ENCODE results near the gene JADE1. TPM values are rescaled to one million over a fixed set of nuclear protein-coding genes. Genes with fewer than 3 reads are reported as not detected.

The JADE1 gene
- polyA plus RNA-seq, 10 donors: 20.9 to 34.7 (median 27.5) TPM

- DNase-seq: no peak
Measured at GRCh38 chr4:128866691-128867090, 57.2 kb downstream of the JADE1 start.

GRCh38 chr4:128868758-128869157, 59.3 kb downstream of the JADE1 start:
- DNase-seq: no peak

- no peak for DNase-seq
Measured at GRCh38 chr4:128869776-128870509, 60.4 kb downstream of the JADE1 start.

GRCh38 chr4:128871948-128872347, 62.4 kb downstream of the JADE1 start:
- peak in 1 of 3 donors; percentile 57 for DNase-seq

GRCh38 chr4:128876200-128876599, 66.7 kb downstream of the JADE1 start:
- DNase-seq: no peak

- no peak for DNase-seq
Measured at GRCh38 chr4:128877934-128878333, 68.4 kb downstream of the JADE1 start.

GRCh38 chr4:128879283-128879682, 69.8 kb downstream of the JADE1 start:
- DNase-seq: no peak

GRCh38 chr4:128879971-128880370, 70.5 kb downstream of the JADE1 start:
- no peak for DNase-seq

GRCh38 chr4:128880662-128881061, 71.2 kb downstream of the JADE1 start:
- no peak for DNase-seq

GRCh38 chr4:128904821-128905220, 95.3 kb downstream of the JADE1 start:
- DNase-seq: no peak

GRCh38 chr4:128906581-128906980, 97.1 kb downstream of the JADE1 start:
- DNase-seq: no peak

- peak in 1 of 3 donors; percentile 23 for DNase-seq
Measured at GRCh38 chr4:128907981-128908380, 98.5 kb downstream of the JADE1 start.

GRCh38 chr4:128908735-128909134, 99.2 kb downstream of the JADE1 start:
- DNase-seq: no peak

GRCh38 chr4:128913228-128913627, 103.7 kb downstream of the JADE1 start:
- DNase-seq: peak in 1 of 3 donors; percentile 33

GRCh38 chr4:128915544-128915943, 106.0 kb downstream of the JADE1 start:
- no peak for DNase-seq

GRCh38 chr4:128916832-128917231, 107.3 kb downstream of the JADE1 start:
- DNase-seq: peak in 1 of 3 donors; percentile 29

GRCh38 chr4:128917781-128918180, 108.3 kb downstream of the JADE1 start:
- no peak for DNase-seq

GRCh38 chr4:128921954-128922353, 112.5 kb downstream of the JADE1 start:
- DNase-seq: no peak

All from muscle of back (tissue), 11 donors.